Keratinocyte (primary cell): ENCODE measurements around the gene RFX2. TPM values are rescaled to one million over a fixed set of nuclear protein-coding genes. Genes with fewer than 3 reads are reported as not detected.

Experiments used
- DNase-seq: peaks from one replicate; pipeline ENCODE4 v3.0.0-alpha.2; 2011; ENCODE audit warnings: low read depth, missing footprints, low spot score
- FAIRE-seq: peaks from 2 replicates; lab custom pipeline; 2011; peaks lifted over from hg19 to GRCh38; lab: Jason Lieb, UNC
- H2AFZ ChIP-seq: 2 replicates; pipeline ENCODE4 v1.6.0; 2012; ENCODE audit warnings: low read length, control low read depth, inconsistent platforms; ENCODE audit not compliant: control insufficient read depth
- H3K27ac ChIP-seq: 2 replicates; pipeline ENCODE4 v1.5.1; 2011; ENCODE audit warnings: low read length; ENCODE audit not compliant: control insufficient read depth, insufficient read depth
- H3K27me3 ChIP-seq: 3 replicates; pipeline ENCODE4 v1.6.0; 2011; ENCODE audit warnings: low read length; ENCODE audit not compliant: control insufficient read depth, insufficient read depth; ENCODE audit errors: extremely low read depth
- H3K36me3 ChIP-seq, 2 experiments: 2 replicates in 1 of 2; 3 replicates in 1 of 2; pipeline ENCODE4 v1.5.1; 2011; ENCODE audit warnings: low read length in 2 of 2, mild to moderate bottlenecking in 1 of 2; ENCODE audit not compliant: control insufficient read depth in 2 of 2, insufficient read depth in 2 of 2; ENCODE audit errors: extremely low read depth in 1 of 2
- H3K4me1 ChIP-seq: 3 replicates; pipeline ENCODE4 v1.5.1; 2011; ENCODE audit warnings: low read length; ENCODE audit not compliant: control insufficient read depth, insufficient read depth; ENCODE audit errors: extremely low read depth
- H3K4me2 ChIP-seq: 3 replicates; pipeline ENCODE4 v1.6.0; 2011; ENCODE audit warnings: low read depth, low read length; ENCODE audit not compliant: control insufficient read depth, insufficient read depth; ENCODE audit errors: extremely low read depth
- H3K4me3 ChIP-seq, 3 experiments: fragments of 200-600 bp in 1 of 3; sonication (generic) in 1 of 3; 2 replicates in 2 of 3; 3 replicates in 1 of 3; pipeline ENCODE4 v1.5.1; 2011 to 2016; ENCODE audit warnings: low read length in 3 of 3, mild to moderate bottlenecking in 3 of 3, control low read depth in 2 of 3, inconsistent platforms in 1 of 3, low read depth in 1 of 3, mixed read lengths in 1 of 3, mixed run types in 1 of 3, moderate library complexity in 1 of 3; ENCODE audit not compliant: control insufficient read depth in 2 of 3, insufficient read depth in 2 of 3; ENCODE audit errors: extremely low read depth in 1 of 3
- H3K79me2 ChIP-seq: 2 replicates; pipeline ENCODE4 v1.6.0; 2012; ENCODE audit warnings: low read length; ENCODE audit not compliant: control insufficient read depth, insufficient read depth
- H3K9ac ChIP-seq: 3 replicates; pipeline ENCODE4 v1.6.0; 2011; ENCODE audit warnings: low read length; ENCODE audit not compliant: control insufficient read depth, insufficient read depth; ENCODE audit errors: extremely low read depth
- H3K9me1 ChIP-seq: 3 replicates; pipeline ENCODE4 v1.6.0; 2011; ENCODE audit warnings: low read length; ENCODE audit not compliant: control insufficient read depth, insufficient read depth; ENCODE audit errors: extremely low read depth
- H3K9me3 ChIP-seq: 2 replicates; pipeline ENCODE4 v1.5.1; 2012; ENCODE audit warnings: low read depth, low read length; ENCODE audit not compliant: control insufficient read depth
- H4K20me1 ChIP-seq: 3 replicates; pipeline ENCODE4 v1.6.0; 2011; ENCODE audit warnings: low read length; ENCODE audit not compliant: control insufficient read depth, insufficient read depth; ENCODE audit errors: extremely low read depth
- CTCF ChIP-seq, 3 experiments: IDR thresholded peaks in 1 of 3; conservative IDR thresholded peaks in 1 of 3; optimal IDR thresholded peaks in 1 of 3; 2 replicates in 2 of 3; 3 replicates in 1 of 3; pipeline versions ENCODE3 to v1.5.1; 2011; ENCODE audit warnings: low read length in 3 of 3, mild to moderate bottlenecking in 3 of 3, moderate library complexity in 2 of 3, control low read depth in 1 of 3, inconsistent platforms in 1 of 3; ENCODE audit not compliant: insufficient read depth in 2 of 3; ENCODE audit errors: extremely low read depth in 1 of 3
- EZH2 ChIP-seq: IDR thresholded peaks from one replicate; pipeline ENCODE4 v1.6.1; 2012; ENCODE audit warnings: inconsistent platforms, mild to moderate bottlenecking, low read length, moderate library complexity
- dilution Hi-C: fragments of 300-500 bp; cut with MboI; formaldehyde crosslinking; loops from one replicate; pipeline ENCODE4 v1.7.0; 2020; ENCODE audit warnings: low sequenced_read_pairs; ENCODE audit not compliant: extremely low pct_ligation_motif_present
- polyA plus RNA-seq, 5 experiments: library from polyadenylated mRNA; depleted of rRNA in 3 of 5; stranded (reverse) in 3 of 5; stranded (forward) in 1 of 5; unstranded in 1 of 5; fragments of >200 nt; gene quantifications; 1 replicate in 1 of 5; 2 replicates in 3 of 5; 3 replicates in 1 of 5; pipeline versions ENCODE4 v1.2.1 to v1.2.3, GENCODE V29; 2011 to 2012; ENCODE audit warnings: missing spikeins in 2 of 5, low read depth in 1 of 5, low replicate concordance in 1 of 5

RFX2 gene
- polyA plus RNA-seq, 1 donor (not counting 4 experiments of a cell fraction or from before 2014, with no cell fraction given) = 5.8 TPM

GRCh38 chr19:6059988-6060599, 50.2 kb downstream of the RFX2 start:
- peak; percentile 74 for FAIRE-seq

GRCh38 chr19:6059396-6059947, 50.8 kb downstream of the RFX2 start:
- H3K4me3 ChIP-seq = no peak overlapping the region
- H3K4me2 ChIP-seq = peak overlapping the region; percentile 84
- DNase-seq (no peak), FAIRE-seq (peak; percentile 29)
- no peak overlapping the region for H3K9ac ChIP-seq
- H3K79me2 ChIP-seq = peaks cover 33% of the 10 kb centered on the region
- H3K36me3 ChIP-seq = peaks cover 0 to 12% of the 10 kb centered on the region in 2 experiments
- H4K20me1 ChIP-seq = no peaks in the 10 kb centered on the region
- no peak for TF ChIP-seq EZH2
- TF ChIP-seq CTCF (optimal IDR thresholded peaks at IDR 0.05 in 1 of 3, IDR thresholded peaks at IDR 0.05 in 1 of 3, conservative IDR thresholded peaks at IDR 0.05 in 1 of 3; ENCODE audit: extremely low read depth in 1 of 3, insufficient read depth in 2 of 3, low read length in 3 of 3) = no peak
- dilution Hi-C loops = no loop called here
- peak overlapping the region; percentile 99 for H3K27ac ChIP-seq
- H3K4me1 ChIP-seq = peaks cover 83% of the 10 kb centered on the region
- H3K9me1 ChIP-seq = no peaks in the 10 kb centered on the region
- no peaks in the 10 kb centered on the region for H3K27me3 ChIP-seq
- H3K9me3 ChIP-seq = no peaks in the 10 kb centered on the region
- H2AFZ ChIP-seq = no peak overlapping the region

More at GRCh38 chr19:6059988-6060599, 50.2 kb downstream of the RFX2 start:
- no peaks in the 10 kb centered on the region for H3K9me1 ChIP-seq
- no peak for TF ChIP-seq EZH2
- TF ChIP-seq CTCF (optimal IDR thresholded peaks at IDR 0.05 in 1 of 3, IDR thresholded peaks at IDR 0.05 in 1 of 3, conservative IDR thresholded peaks at IDR 0.05 in 1 of 3; ENCODE audit: extremely low read depth in 1 of 3, insufficient read depth in 2 of 3, low read length in 3 of 3) = no peak
- peak overlapping the region in 2 of 3 experiments; percentile 2 to 36 for H3K4me3 ChIP-seq
- peak overlapping the region; percentile 82 for H3K9ac ChIP-seq
- H3K9me3 ChIP-seq = no peaks in the 10 kb centered on the region
- dilution Hi-C loops = no loop called here
- peaks cover 32% of the 10 kb centered on the region for H3K79me2 ChIP-seq
- peaks cover 0 to 12% of the 10 kb centered on the region in 2 experiments for H3K36me3 ChIP-seq
- no peak overlapping the region for H2AFZ ChIP-seq
- no peak for DNase-seq
- H3K4me1 ChIP-seq = peaks cover 89% of the 10 kb centered on the region
- H4K20me1 ChIP-seq = no peaks in the 10 kb centered on the region
- peak overlapping the region; percentile 84 for H3K4me2 ChIP-seq
- peak overlapping the region; percentile 87 for H3K27ac ChIP-seq
- no peaks in the 10 kb centered on the region for H3K27me3 ChIP-seq
